ENCODE data around the gene EIF5A. TPM values are rescaled to one million over a fixed set of nuclear protein-coding genes. Genes with fewer than 3 reads are reported as not detected.

EIF5A gene
- total RNA-seq, 4 donors from 2014 or later, result 144 to 174 (median 153) TPM

GRCh38 chr17:7289256-7290032, 18.0 kb upstream of the EIF5A start:
- no peak for TF ChIP-seq CTCF (IDR thresholded peaks at IDR 0.05; ENCODE audit: low read depth)

GRCh38 chr17:7290166-7290565, 17.3 kb upstream of the EIF5A start:
- TF ChIP-seq CTCF (IDR thresholded peaks at IDR 0.05; ENCODE audit: low read depth), result no peak

GRCh38 chr17:7290685-7291084, 16.7 kb upstream of the EIF5A start:
- no peak for TF ChIP-seq CTCF (IDR thresholded peaks at IDR 0.05; ENCODE audit: low read depth)

GRCh38 chr17:7292194-7292593, 15.2 kb upstream of the EIF5A start:
- TF ChIP-seq CTCF (IDR thresholded peaks at IDR 0.05; ENCODE audit: low read depth), result no peak

- TF ChIP-seq CTCF (IDR thresholded peaks at IDR 0.05; ENCODE audit: low read depth), result no peak
Observed at GRCh38 chr17:7292729-7293128, 14.7 kb upstream of the EIF5A start.

- no peak for TF ChIP-seq CTCF (IDR thresholded peaks at IDR 0.05; ENCODE audit: low read depth)
Observed at GRCh38 chr17:7293159-7293558, 14.3 kb upstream of the EIF5A start.

- TF ChIP-seq CTCF (IDR thresholded peaks at IDR 0.05; ENCODE audit: low read depth), result no peak
Observed at GRCh38 chr17:7293816-7294613, 13.4 kb upstream of the EIF5A start.

All from subcutaneous adipose tissue (tissue), 4 donors.